Measurements from ENCODE around the gene TRIOBP.
"Not testable (repeated sequence)": the region's sequence is repeated elsewhere in the genome, so short reads cannot be mapped to it uniquely, and the experiment has no call there.

Gene TRIOBP

GRCh38 chr22:37672206-37672919, 24.5 kb upstream of the TRIOBP start:
- no peak for DNase-seq

DNA sequence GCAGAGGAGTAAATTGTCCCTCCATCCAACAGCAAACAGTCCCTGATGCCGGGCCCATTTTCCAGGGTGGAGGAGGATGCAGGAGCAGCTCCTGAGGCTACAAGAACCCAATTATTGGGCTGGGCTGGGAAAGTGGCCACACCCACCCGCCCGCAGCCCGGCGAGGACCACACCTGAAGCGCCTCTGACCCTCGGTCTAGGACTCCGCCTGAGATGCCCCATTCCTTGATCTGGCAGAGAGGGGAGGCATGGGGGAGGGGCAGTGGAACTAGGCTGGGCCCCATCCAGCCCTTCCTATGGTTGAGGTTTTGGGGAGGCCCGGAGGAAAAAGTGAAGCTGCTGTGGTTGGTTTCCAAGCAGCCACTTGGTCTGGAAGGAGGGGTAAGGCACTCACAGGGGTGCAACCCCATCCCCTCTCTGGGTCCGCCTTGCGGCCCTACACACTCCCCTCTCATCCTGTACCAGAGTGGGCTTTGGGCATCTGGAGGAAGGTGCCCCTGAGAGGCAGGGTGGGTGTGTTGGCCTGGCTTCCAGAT, 23.9 kb upstream of the TRIOBP start:
- DNase-seq = no peak

GRCh38 chr22:37674248-37674647, 22.6 kb upstream of the TRIOBP start:
- no peak for DNase-seq

- DNase-seq = peak; percentile 71
Observed at GRCh38 chr22:37674951-37675929, 21.6 kb upstream of the TRIOBP start, which contains the start of gene LGALS1. TSS of gene LGALS1 (plus strand) at chr22:37675636. CDS start at chr22:37675703, 67 bp downstream.

- no peak for DNase-seq
Observed at GRCh38 chr22:37675930-37676735, 20.7 kb upstream of the TRIOBP start.

GRCh38 chr22:37676736-37677492, 19.9 kb upstream of the TRIOBP start:
- peak; percentile 93 for DNase-seq

GRCh38 chr22:37677493-37677974, 19.3 kb upstream of the TRIOBP start:
- no peak for DNase-seq

GRCh38 chr22:37678372-37678771, 18.5 kb upstream of the TRIOBP start:
- DNase-seq = no peak

GRCh38 chr22:37679670-37680069, 17.2 kb upstream of the TRIOBP start:
- DNase-seq = no peak

- DNase-seq = no peak
Observed at GRCh38 chr22:37680191-37680851, 16.5 kb upstream of the TRIOBP start.

GRCh38 chr22:37681001-37681424, 15.8 kb upstream of the TRIOBP start:
- DNase-seq = no peak

DNA sequence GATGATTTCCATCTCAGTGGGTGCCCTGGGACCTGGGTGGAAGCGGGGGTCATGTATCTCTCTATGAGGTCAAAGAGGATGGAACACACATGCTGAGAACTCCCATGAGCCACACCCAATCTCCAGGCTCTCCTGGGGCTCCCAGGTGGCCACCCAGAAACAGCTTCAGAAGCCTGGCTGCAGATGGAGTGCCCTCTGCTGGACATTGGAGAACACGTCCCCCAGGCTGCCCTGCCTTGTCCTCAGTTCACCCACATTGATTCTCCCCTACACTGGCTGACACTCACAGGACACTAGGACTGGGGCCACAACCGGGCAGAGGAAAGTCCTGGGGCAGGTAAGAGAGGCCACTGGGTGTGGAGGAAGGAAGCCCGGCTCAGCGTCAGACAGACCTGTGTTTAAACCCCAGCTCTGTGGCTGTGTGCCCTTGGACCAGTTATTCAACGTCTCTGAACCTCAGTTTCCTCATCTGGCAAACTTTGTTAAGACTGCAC, 15.2 kb upstream of the TRIOBP start:
- peak; percentile 79 for DNase-seq

DNA sequence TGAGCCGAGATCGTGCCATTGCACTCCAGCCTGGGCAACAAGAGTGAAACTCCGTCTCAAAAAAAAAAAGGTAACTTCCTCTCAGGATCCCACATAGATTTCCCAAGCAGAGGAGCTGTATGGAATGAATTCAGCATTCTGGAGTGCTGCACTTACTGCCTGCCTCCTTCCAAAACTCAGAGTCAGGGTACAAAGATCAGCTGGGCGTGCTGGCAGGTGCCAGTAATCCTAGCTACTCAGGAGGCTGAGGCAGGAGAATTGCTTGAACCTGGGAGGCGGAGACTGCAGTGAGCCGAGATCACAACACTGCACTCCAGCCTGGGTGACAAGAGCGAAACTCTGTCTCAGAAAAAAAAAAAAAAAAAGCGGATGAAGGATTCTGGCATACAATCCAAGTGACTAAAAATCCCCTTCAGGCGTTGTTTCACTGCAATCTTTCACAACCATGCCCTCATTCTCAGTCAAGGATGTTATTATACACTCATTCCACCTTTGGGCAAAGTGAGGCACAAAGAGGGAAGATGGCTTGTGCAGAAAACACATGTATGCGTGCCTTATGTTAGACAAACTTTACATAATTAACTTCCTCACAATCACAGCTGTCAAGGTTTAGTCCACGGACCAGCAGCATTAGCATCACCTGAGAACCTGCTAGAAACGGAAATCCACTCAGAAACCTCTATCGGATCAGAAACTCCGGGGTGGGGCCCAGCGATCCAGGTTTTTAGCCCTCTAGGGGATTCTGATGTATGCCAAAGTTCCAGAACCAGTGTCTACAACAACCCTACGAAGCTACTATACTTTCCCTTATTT, 11.8 kb upstream of the TRIOBP start:
- no peak for DNase-seq

GRCh38 chr22:37686002-37686982, 10.6 kb upstream of the TRIOBP start, which contains the start of gene NOL12:
TSS of gene NOL12 (plus strand) at chr22:37686343. CDS start at chr22:37686393, 50 bp downstream.
- peak; percentile 75 for DNase-seq

- no peak for DNase-seq
Observed at GRCh38 chr22:37690407-37690806, 6.4 kb upstream of the TRIOBP start.

GRCh38 chr22:37690901-37691504, 5.8 kb upstream of the TRIOBP start:
- no peak for DNase-seq

- no peak for DNase-seq
Observed at GRCh38 chr22:37692627-37693285, 4.1 kb upstream of the TRIOBP start.

GRCh38 chr22:37694131-37694530, 2.7 kb upstream of the TRIOBP start:
- DNase-seq = not testable (repeated sequence)
